K562 (cell line): ENCODE measurements around the gene UMODL1.

Experiments used
- EZH2 ChIP-seq: IDR thresholded peaks from 2 replicates; pipeline ENCODE4 v1.6.1; 2012; ENCODE audit warnings: low read depth, mild to moderate bottlenecking, inconsistent platforms, low read length, borderline replicate concordance
- HNRNPL ChIP-seq: fragments of 200-400 bp; formaldehyde crosslinking; IDR thresholded peaks from 2 replicates; pipeline ENCODE4 v1.6.1; 2017; ENCODE audit warnings: low read depth, mild to moderate bottlenecking, low read length
- KLF16 ChIP-seq: IDR thresholded peaks from 2 replicates; pipeline ENCODE4 v1.6.1; 2016; ENCODE audit warnings: antibody characterized with exemption
- MTA2 ChIP-seq: fragments of 450-650 bp; IDR thresholded peaks from 2 replicates; pipeline ENCODE4 v1.6.1; 2016; ENCODE audit warnings: low read depth
- MXI1 ChIP-seq: IDR thresholded peaks from 2 replicates; pipeline ENCODE4 v1.6.1; 2011; ENCODE audit warnings: low read depth, mild to moderate bottlenecking, improper control_type of control experiment, low read length
- NFIX ChIP-seq: fragments of 250-450 bp; sonication (Bioruptor Pico); IDR thresholded peaks from 2 replicates; pipeline ENCODE4 v1.4.0; 2020; ENCODE audit warnings: low read depth, mild to moderate bottlenecking, moderate library complexity
- NFRKB ChIP-seq: fragments of 450-650 bp; IDR thresholded peaks from 2 replicates; pipeline ENCODE4 v1.6.1; 2016; ENCODE audit warnings: low read depth
- POLR2A ChIP-seq: fragments of 450-650 bp; conservative IDR thresholded peaks from 2 replicates; pipeline ENCODE4 v1.6.1; 2016
- TAF15 ChIP-seq: fragments of 200-400 bp; formaldehyde crosslinking; IDR thresholded peaks from 2 replicates; pipeline ENCODE4 v1.6.1; 2017; ENCODE audit warnings: mild to moderate bottlenecking, low read depth, low read length, moderate library complexity
- TAF7 ChIP-seq: fragments of 450-650 bp; IDR thresholded peaks from 2 replicates; pipeline ENCODE4 v1.6.1; 2016; ENCODE audit warnings: missing genetic modification characterization, missing compliant biosample characterization
- TEAD1 ChIP-seq, 2 experiments: fragments of 450-650 bp in 1 of 2; sonication (generic) in 1 of 2; formaldehyde crosslinking; IDR thresholded peaks; 2 replicates each; pipeline versions ENCODE4 v1.4.0 to v1.8.0; 2020 to 2022; ENCODE audit warnings: mild to moderate bottlenecking in 2 of 2, missing genetic modification reagents in 1 of 2
- ZNF124 ChIP-seq: sonication (generic); formaldehyde crosslinking; IDR thresholded peaks from 2 replicates; pipeline ENCODE4 v1.8.1; 2022; ENCODE audit warnings: missing genetic modification reagents

DNA sequence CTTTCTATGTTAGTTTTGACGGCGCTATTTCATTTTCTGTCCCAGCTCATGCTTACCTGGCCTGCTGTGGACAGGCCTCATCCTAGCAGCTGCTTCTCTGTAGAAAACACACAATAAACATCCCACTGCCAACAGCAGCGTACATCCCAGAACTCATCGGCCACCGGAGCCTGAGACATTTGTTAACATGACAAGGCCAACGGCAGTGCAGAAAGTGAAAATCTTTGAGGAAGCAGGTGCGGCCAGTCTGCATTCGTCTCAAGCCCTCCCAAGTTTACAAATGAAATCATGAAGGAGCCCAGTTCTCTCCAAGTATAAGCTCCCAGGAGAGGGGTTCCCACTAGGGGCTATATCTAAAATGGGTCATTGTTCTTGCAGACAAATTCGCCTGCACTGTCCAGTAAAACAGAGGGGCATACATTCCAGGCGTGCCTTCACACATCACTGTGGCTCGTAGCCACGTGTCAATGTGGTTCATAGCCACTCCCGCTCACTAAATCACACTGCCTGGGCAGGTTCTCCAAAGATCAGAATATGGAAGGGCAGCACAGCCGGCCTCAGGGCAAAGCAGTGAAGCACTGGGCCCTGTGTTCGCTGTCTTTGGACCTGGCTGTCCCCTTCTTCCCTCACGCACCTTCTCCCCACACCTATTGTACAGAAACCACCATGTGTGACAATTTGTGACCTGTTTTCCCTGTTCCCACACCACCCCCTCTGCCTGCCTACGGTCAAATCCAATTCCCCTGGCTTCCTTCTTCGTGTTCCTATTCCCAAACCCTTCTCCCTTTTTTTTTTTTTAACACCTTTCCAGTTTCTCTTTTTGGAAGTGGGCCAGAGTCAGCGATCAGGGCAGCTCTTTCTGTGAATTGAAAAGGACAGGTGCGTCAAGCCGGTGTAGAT is 120.8 kb downstream of the UMODL1 start:
- TF ChIP-seq TAF7 = no peak
- no peak for TF ChIP-seq MXI1
- no peak for TF ChIP-seq MTA2
- TF ChIP-seq HNRNPL = no peak
- no peak for TF ChIP-seq KLF16
- TF ChIP-seq TAF15 = no peak
- TF ChIP-seq TEAD1 (CRISPR knock-in tag; IDR thresholded peaks at IDR 0.05) = no peak
- TF ChIP-seq POLR2A = no peak
- no peak for TF ChIP-seq ZNF124
- TF ChIP-seq EZH2 = no peak
- no peak for TF ChIP-seq NFIX (CRISPR knock-in tag)
- no peak for TF ChIP-seq NFRKB
